HG03060 (cell line): ENCODE results near the gene METTL21C.

Experiments used
- ATAC-seq: cut with Tn5 transposase; IDR thresholded peaks from one replicate; pipeline ENCODE4 v1.9.1; 2021; ENCODE audit warnings: low read depth, moderate number of reproducible peaks; ENCODE audit not compliant: unreplicated experiment

The METTL21C gene

GRCh38 chr13:102694937-102695336, at the start of gene METTL21C:
Gene METTL21C (minus strand): TSS chr13:102695044. CDS start chr13:102694498, 546 bp downstream.
- ATAC-seq, result no peak

GRCh38 chr13:102742506-102742905, 47.7 kb upstream of the METTL21C start:
- ATAC-seq, result no peak

GRCh38 chr13:102742101-102742500, 47.3 kb upstream of the METTL21C start:
- ATAC-seq, result no peak

GRCh38 chr13:102729560-102730270, 34.9 kb upstream of the METTL21C start:
- ATAC-seq, result no peak

- ATAC-seq, result no peak
Measured at GRCh38 chr13:102726430-102726829, 31.6 kb upstream of the METTL21C start.

- ATAC-seq, result no peak
Measured at GRCh38 chr13:102724923-102725322, 30.1 kb upstream of the METTL21C start.

GRCh38 chr13:102721800-102722231, 27.0 kb upstream of the METTL21C start:
- ATAC-seq, result no peak

- no peak for ATAC-seq
Measured at GRCh38 chr13:102718746-102719145, 23.9 kb upstream of the METTL21C start.

GRCh38 chr13:102715447-102715846, 20.6 kb upstream of the METTL21C start:
- ATAC-seq, result no peak

GRCh38 chr13:102710261-102710679, 15.4 kb upstream of the METTL21C start:
- ATAC-seq, result no peak

GRCh38 chr13:102709536-102709935, 14.7 kb upstream of the METTL21C start:
- no peak for ATAC-seq

- ATAC-seq, result no peak
Measured at GRCh38 chr13:102708991-102709390, 14.1 kb upstream of the METTL21C start.

- ATAC-seq, result no peak
Measured at GRCh38 chr13:102708211-102708610, 13.4 kb upstream of the METTL21C start.

- ATAC-seq, result no peak
Measured at GRCh38 chr13:102707467-102707866, 12.6 kb upstream of the METTL21C start.

GRCh38 chr13:102704238-102705058, 9.6 kb upstream of the METTL21C start:
- ATAC-seq, result no peak

GRCh38 chr13:102703726-102704035, 8.8 kb upstream of the METTL21C start:
- no peak for ATAC-seq

GRCh38 chr13:102702965-102703725, 8.3 kb upstream of the METTL21C start:
- no peak for ATAC-seq

GRCh38 chr13:102701331-102701730, 6.5 kb upstream of the METTL21C start:
- ATAC-seq, result no peak

- ATAC-seq, result no peak
Measured at GRCh38 chr13:102700088-102701031, 5.5 kb upstream of the METTL21C start.

- ATAC-seq, result no peak
Measured at GRCh38 chr13:102699504-102699903, 4.7 kb upstream of the METTL21C start.
